Neural crest cell (in vitro differentiated cells): ENCODE results near the gene SLIT3. TPM values are rescaled to one million over a fixed set of nuclear protein-coding genes. Genes with fewer than 3 reads are reported as not detected.

Experiments used
- DNase-seq: peaks from one replicate; pipeline ENCODE4 v3.0.0; 2021; ENCODE audit warnings: low read depth, mixed read lengths, low spot score
- H3K27ac Mint-ChIP-seq: one replicate; pipeline ENCODE4 v1.8.0; 2021; ENCODE audit warnings: mild to moderate bottlenecking, mixed read lengths; ENCODE audit not compliant: unreplicated experiment
- H3K27me3 Mint-ChIP-seq: 2 replicates; pipeline ENCODE4 v1.8.0; 2021; ENCODE audit warnings: low read depth, mild to moderate bottlenecking, mixed read lengths
- H3K36me3 Mint-ChIP-seq: 2 replicates; pipeline ENCODE4 v1.8.0; 2021; ENCODE audit warnings: low read depth, mild to moderate bottlenecking, mixed read lengths
- H3K4me1 Mint-ChIP-seq: 2 replicates; pipeline ENCODE4 v1.8.0; 2021; ENCODE audit warnings: mixed read lengths
- H3K4me3 Mint-ChIP-seq: one replicate; pipeline ENCODE4 v1.8.0; 2021; ENCODE audit warnings: mild to moderate bottlenecking, mixed read lengths
- H3K9me3 Mint-ChIP-seq: 2 replicates; pipeline ENCODE4 v1.8.0; 2021; ENCODE audit warnings: mixed read lengths
- CTCF ChIP-seq: fragments of 200-600 bp; sonication (generic); conservative IDR thresholded peaks from 2 replicates; pipeline ENCODE4 v1.5.0; 2021; ENCODE audit warnings: antibody characterized with exemption, mild to moderate bottlenecking
- total RNA-seq: library from RNA; stranded (reverse); gene quantifications from 2 replicates; pipeline ENCODE4 v1.2.1, GENCODE V29; 2021

SLIT3 gene
- total RNA-seq, 1 donor from 2014 or later = 13.3 TPM

- H3K27me3 Mint-ChIP-seq = no peaks in the 10 kb centered on the region
- H3K27ac Mint-ChIP-seq = no peak overlapping the region
- H3K4me1 Mint-ChIP-seq = peaks cover 7% of the 10 kb centered on the region
- DNase-seq = no peak
- no peak overlapping the region for H3K4me3 Mint-ChIP-seq
- no peaks in the 10 kb centered on the region for H3K36me3 Mint-ChIP-seq
- H3K9me3 Mint-ChIP-seq = no peaks in the 10 kb centered on the region
- TF ChIP-seq CTCF = no peak
Measured at GRCh38 chr5:168653626-168654025, 647.3 kb downstream of the SLIT3 start.

GRCh38 chr5:168651648-168652047, 649.3 kb downstream of the SLIT3 start:
- no peak for TF ChIP-seq CTCF
- Mint-ChIP-seq H3K36me3 (no peaks in the 10 kb centered on the region), H3K27me3 (no peaks in the 10 kb centered on the region), H3K9me3 (no peaks in the 10 kb centered on the region), H3K4me1 (peaks cover 7% of the 10 kb centered on the region), H3K27ac (no peak overlapping the region), H3K4me3 (no peak overlapping the region)
- DNase-seq = no peak

- Mint-ChIP-seq H3K27ac (no peak overlapping the region), H3K4me3 (no peak overlapping the region), H3K36me3 (peaks cover 3% of the 10 kb centered on the region), H3K4me1 (peaks cover 7% of the 10 kb centered on the region), H3K27me3 (no peaks in the 10 kb centered on the region), H3K9me3 (peaks cover 2% of the 10 kb centered on the region)
- DNase-seq = no peak
- TF ChIP-seq CTCF = no peak
Measured at GRCh38 chr5:168649306-168649705, 651.6 kb downstream of the SLIT3 start.

GRCh38 chr5:168648576-168648975, 652.4 kb downstream of the SLIT3 start:
- Mint-ChIP-seq H3K9me3 (peaks cover 2% of the 10 kb centered on the region), H3K4me3 (no peak overlapping the region)

GRCh38 chr5:168648016-168648415, 652.9 kb downstream of the SLIT3 start:
- no peaks in the 10 kb centered on the region for H3K27me3 Mint-ChIP-seq
- no peak overlapping the region for H3K4me3 Mint-ChIP-seq
- no peak for TF ChIP-seq CTCF
- peaks cover 2% of the 10 kb centered on the region for H3K9me3 Mint-ChIP-seq
- H3K27ac Mint-ChIP-seq = no peak overlapping the region
- peaks cover 3% of the 10 kb centered on the region for H3K36me3 Mint-ChIP-seq
- no peak for DNase-seq
- H3K4me1 Mint-ChIP-seq = no peaks in the 10 kb centered on the region

More at GRCh38 chr5:168648576-168648975, 652.4 kb downstream of the SLIT3 start:
- peaks cover 3% of the 10 kb centered on the region for H3K36me3 Mint-ChIP-seq
- H3K27me3 Mint-ChIP-seq = no peaks in the 10 kb centered on the region
- no peak overlapping the region for H3K27ac Mint-ChIP-seq
- no peak for TF ChIP-seq CTCF
- peaks cover 2% of the 10 kb centered on the region for H3K4me1 Mint-ChIP-seq
- DNase-seq = no peak

GRCh38 chr5:168647083-168647482, 653.9 kb downstream of the SLIT3 start:
- TF ChIP-seq CTCF = no peak
- Mint-ChIP-seq H3K4me1 (no peaks in the 10 kb centered on the region), H3K36me3 (peaks cover 3% of the 10 kb centered on the region), H3K27ac (no peak overlapping the region), H3K27me3 (no peaks in the 10 kb centered on the region), H3K4me3 (no peak overlapping the region), H3K9me3 (peaks cover 2% of the 10 kb centered on the region)
- no peak for DNase-seq
